ENCODE measurements around the gene ZBTB7A.

ZBTB7A gene

DNA sequence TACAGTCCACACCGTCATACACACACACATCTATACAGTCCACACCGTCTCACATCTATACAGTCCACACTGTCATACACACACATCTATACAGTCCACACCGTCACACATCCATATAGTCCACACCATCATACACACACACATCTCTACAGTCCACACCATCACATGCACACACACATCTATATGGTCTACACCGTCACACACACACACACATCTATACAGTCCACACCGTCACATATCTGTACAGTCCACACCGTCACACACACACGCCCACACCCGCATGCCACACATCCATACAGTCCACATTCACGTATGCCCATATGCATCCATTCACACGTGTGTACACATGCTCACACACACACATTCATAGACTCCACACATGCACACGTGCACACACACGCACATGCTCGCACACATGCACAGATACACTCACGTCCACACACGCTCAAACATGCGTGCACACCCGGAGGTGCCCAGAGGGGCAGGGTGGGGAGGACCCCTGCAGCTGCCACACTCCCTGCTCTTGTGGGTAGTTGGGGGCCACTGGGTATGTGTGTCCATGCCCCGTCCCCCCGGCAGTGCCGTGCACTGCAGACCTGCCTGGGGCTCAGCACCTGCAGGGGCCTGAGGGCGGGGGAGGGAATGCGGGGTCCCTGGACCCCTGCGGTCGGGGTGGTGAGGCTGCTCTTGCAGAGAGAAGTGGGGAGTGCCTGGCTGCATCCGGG lies 30.0 kb downstream of the ZBTB7A start:
- DNase-seq (ENCODE audit: low spot score) = no peak

DNA sequence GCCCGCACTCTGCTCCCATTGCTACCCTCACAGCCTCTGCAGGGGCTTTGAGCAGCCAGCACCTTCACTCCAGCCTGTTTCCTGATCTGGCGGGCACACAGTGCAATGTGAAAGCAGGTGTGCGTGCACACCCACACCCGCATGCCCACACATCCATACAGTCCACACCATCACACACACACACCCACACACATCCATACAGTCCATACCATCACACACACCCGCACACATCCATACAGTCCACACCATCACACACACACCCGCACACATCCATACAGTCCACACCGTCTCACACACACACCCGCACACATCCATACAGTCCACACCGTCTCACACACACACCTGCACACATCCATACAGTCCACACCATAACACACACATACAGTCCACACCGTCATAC lies 31.1 kb downstream of the ZBTB7A start:
- no peak for DNase-seq (ENCODE audit: low spot score)

DNA sequence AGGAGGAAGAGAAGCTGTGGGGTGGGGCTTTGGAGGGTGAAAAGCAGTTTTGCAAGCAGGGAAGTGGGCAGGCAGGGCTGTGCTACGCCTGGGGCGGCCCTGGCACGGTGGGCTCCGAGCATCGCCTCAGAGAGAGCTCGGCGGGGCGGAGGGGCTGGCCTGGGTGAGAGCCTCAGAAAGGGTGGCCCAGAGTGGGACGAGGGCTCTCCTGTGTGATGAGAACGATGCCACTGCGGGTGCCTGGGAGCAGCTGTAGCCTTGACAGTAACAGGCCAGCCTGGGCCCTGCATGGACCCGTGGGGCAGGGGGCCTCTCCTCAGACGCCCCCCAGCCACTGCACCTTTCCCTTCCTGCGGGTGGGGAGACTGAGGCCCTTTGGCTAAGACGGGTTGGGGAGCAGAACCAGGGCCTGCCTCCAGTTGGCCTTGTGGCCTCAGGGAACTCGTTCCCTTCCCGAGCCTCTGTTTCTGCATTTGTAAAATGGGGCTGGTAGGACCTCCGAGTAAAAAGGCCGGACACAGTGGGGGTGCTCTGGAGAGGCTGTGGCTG lies 31.6 kb downstream of the ZBTB7A start:
- no peak for DNase-seq (ENCODE audit: low spot score)

DNA sequence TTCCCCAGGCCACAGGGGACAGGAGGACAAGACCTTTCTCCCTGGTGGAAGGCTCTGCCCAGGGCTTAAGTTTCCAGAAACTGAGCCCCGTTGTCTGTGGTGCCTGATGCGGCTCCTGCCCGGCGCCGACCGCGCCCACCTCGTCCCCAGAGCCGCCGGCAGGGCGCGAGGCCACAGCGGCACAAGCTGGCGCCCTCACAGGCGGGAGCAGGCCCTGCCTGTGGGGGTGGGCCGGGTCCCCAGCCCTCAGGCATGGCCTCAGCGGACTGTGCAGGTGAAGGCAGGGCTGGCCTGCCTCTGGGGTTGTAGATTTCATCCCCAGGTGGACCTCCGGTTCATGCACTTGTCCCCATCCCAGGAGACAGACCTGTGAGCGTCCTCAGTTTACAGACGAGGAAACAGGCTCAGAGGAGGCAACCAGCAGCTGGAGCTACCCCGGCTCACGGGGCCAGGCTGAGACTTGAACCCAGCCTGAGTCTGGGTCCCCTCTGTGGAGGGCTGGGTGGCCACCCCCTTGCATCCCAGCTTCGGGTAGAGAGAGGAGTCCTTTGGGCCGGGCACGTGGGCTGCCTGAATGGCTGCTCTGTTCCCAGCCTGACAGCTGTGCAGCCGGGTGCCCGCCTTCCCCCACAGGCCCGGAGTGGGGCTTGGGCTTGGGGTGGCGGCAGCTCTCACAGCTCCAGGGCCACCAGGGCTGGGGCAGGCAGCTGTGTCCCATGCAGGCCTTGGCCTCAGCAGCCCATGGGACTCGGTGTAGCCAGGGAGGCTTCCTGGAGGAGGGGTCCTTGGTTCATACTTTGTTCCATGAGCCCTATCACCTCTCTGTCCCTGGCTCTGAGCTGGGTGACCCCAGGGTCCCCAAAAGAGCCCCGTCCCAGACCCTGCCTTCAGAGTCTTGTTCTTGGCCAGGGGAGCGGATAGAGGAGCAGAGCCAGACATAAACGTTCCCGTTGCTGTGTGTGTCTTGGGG lies 32.4 kb downstream of the ZBTB7A start:
- no peak for DNase-seq (ENCODE audit: low spot score)

DNA sequence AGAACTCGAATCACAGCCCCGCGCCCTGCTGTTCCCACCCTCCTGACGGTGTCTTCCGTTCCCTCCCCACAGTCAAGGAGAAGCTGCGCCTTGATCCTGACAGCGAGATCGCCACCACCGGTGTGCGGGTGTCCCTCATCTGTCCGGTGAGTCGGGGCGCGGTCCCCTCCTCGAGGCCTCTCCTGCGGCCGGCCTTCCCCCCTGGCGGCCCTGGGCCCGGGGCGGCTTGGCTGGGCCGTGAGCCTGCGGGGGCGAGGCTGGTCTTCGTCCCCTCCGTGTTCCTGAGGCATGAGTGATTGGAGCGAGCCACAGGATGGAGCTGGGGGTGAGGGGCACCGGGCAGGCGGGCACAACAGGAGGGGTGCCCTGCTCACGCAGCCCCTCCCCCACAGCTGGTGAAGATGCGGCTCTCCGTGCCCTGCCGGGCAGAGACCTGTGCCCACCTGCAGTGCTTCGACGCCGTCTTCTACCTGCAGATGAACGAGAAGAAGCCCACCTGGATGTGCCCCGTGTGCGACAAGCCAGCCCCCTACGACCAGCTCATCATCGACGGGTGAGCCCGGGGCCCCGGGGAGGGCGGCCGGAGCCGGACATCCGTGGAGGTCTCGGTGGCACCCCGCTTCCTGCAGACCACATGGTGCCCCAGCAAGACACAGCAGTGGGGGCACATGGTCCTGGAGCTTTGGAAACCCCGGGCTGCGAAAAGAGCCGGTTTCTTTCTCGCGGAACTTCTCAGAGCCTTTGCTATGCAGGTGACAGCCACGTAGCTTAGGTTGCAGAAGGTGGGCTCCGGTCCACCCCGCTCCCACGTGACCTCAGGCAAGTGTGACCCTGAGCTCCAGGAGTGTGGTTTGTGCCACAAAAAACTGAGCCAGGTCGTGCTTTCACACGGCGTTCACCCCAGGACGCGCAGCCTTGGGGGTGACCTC lies 33.4 kb downstream of the ZBTB7A start:
- no peak for DNase-seq (ENCODE audit: low spot score)

DNA sequence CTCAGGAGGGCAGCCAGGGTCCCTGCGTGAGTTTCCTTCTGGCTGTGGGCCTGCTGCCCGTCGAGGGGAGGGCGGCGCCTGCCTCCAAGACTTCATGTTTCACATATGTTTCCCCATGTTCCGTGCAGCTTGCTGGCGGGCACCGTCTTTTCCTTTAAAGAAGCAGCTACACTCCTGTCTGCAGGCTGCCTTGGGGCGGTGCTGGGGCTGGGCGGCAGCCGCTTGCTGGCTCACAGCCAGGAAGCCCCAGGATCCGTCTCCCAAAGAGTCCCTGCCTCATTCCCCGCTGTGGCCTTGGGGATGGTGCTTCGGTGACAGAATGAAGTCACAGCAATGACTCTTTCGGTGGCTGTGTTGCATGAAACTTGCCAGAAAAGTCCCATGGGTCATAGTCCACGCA lies 34.3 kb downstream of the ZBTB7A start:
- no peak for DNase-seq (ENCODE audit: low spot score)

DNA sequence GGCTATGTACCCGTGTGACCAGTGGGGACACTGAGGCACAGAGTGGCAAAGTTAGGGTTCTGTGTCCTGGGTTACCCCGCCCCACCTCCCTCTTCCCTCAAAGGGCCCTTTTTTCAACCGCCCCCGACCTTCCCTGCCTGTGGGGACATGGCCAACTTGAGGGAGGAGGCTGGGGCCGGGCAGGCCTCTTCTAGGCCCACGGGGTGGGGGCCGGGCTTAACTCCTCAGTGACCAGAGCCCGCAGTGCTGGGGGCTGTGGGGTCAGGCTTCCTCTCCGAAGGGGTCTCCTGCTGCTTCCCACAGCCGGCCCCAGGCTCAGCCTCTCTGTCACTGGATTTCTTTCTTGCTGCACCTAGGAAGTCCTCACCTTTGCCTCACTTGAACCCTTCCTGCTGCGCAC lies 35.3 kb downstream of the ZBTB7A start:
- no peak for DNase-seq (ENCODE audit: low spot score)

DNA sequence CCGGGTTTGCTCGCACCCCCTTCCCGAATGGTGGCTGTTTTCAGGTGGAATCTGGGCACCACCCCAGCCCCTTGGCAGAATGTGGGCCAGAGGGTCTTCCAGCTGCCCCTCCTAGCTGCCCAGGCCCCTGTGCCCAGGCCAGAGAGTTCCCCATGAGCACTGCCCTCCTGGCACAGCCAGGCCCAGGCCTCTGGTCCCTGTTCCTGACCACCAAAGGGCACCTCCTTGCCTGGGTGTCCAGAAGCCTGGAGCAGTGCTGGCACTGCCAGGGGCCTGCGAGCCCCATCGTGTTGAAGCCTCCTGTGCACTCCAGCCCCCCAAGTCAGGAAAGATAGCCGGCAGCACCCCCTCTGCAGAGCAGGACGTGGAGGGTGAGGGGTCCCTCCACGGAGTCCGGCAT lies 35.7 kb downstream of the ZBTB7A start:
- no peak for DNase-seq (ENCODE audit: low spot score)

DNA sequence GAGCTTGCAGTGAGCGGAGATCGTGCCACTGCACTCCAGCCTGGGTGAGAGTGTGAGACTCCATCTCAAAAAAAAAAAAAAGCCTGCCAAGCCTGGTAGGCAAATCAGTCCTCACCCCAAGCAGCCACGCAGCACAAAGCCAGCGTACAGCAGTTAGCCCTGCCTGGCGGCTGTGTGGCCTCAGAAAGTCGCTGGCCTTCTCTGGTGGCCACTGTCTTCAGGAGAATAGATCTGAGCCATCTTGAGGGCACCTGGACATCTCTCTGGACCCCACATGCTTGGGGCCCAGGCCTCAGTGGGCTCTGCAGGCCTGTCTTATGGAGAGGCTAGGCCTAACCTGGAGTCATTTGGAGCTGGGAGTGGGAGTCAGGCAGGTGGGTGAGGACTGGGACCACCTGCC lies 36.1 kb downstream of the ZBTB7A start:
- no peak for DNase-seq (ENCODE audit: low spot score)

DNA sequence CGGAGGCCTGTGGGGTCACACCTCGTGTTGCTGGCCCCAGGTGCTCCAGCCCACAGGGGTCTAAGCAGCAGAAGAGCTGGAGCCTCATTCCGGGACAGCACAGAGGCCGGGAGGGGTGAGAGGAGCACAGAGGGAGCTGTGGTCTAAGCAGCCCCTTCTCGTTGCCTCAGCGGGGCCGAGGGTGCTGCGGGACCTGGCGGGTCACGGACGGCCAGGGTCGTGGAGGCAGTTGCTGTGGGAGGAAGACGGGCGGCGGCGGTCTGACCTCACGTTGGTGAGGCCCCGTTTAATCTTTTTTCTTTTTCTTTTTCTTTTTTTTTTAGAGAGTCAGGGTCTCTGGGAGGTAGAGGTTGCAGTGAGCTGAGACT lies 37.5 kb downstream of the ZBTB7A start:
- DNase-seq (ENCODE audit: low spot score) = no peak

DNA sequence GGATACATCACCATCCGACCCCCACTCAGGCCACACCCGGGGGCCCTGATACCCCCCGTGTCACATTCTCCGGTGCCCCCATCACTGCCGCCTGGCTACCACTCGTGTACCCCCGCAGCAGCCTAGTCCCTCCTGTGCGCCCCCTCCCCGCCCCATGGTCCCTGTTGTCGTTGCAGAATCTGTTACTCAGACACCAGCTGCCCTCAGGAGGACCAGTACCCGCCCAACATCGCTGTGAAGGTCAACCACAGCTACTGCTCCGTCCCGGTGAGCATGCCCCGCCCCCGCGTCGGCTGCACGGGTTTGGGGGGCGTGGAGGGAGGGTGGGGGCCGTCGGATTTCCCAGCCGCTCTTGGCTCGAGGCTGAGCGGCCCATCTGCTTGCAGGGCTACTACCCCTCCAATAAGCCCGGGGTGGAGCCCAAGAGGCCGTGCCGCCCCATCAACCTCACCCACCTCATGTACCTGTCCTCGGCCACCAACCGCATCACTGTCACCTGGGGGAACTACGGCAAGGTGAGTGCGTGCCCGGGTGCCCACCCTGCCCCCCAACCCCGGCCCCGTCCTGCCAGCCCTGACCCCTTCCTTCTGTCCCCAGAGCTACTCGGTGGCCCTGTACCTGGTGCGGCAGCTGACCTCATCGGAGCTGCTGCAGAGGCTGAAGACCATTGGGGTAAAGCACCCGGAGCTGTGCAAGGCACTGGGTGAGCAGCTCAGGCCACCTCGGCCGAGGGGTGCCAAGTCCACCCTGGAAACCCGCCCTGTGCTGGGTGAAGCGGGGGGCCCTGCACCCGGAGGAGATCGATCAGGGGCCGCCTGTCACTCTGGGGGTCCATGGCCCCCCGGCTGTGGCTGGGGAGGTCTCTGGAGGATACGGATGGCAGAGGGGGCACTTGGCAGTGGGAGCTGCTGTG lies 38.1 kb downstream of the ZBTB7A start:
- DNase-seq (ENCODE audit: low spot score) = no peak

DNA sequence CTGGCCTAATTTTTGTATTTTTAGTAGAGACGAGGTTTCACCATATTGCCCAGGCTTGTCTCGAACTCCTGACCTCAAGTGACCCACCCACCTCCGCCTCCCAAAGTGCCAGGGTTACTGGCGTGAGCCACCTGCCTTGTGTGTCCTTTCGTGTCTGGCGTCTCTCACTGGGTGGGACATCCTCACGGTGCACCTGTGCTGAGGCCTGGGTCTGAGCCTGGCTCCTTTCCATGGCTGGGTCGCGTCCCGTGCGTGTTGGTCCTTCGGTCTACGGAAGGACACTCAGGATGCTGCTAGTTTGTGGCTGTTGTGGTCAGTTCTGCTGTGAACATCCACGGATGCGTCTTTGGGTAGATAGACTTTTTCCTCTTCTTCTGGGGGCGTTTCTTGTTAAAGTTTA lies 39.6 kb downstream of the ZBTB7A start:
- no peak for DNase-seq (ENCODE audit: low spot score)

DNA sequence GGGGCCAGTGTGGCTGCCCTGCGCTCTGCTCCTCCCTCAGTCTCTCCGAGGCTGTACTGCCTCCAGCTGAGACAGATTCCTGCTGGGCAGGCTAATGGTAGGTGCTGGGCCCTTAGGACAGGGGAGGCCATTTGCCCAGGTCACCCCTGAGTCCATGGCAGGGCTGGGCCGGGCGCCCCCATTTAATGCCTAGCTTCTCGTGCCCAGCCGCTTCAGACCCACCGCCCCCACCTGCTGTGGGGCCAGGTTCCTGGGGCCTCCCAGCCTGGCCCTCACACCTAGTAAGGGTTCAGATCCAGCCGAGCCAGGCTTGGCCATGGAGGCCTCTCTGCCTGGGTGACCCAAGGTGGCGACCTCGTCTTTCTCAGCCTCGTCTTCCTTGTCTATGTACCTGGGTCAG lies 41.4 kb downstream of the ZBTB7A start:
- no peak for DNase-seq (ENCODE audit: low spot score)

DNA sequence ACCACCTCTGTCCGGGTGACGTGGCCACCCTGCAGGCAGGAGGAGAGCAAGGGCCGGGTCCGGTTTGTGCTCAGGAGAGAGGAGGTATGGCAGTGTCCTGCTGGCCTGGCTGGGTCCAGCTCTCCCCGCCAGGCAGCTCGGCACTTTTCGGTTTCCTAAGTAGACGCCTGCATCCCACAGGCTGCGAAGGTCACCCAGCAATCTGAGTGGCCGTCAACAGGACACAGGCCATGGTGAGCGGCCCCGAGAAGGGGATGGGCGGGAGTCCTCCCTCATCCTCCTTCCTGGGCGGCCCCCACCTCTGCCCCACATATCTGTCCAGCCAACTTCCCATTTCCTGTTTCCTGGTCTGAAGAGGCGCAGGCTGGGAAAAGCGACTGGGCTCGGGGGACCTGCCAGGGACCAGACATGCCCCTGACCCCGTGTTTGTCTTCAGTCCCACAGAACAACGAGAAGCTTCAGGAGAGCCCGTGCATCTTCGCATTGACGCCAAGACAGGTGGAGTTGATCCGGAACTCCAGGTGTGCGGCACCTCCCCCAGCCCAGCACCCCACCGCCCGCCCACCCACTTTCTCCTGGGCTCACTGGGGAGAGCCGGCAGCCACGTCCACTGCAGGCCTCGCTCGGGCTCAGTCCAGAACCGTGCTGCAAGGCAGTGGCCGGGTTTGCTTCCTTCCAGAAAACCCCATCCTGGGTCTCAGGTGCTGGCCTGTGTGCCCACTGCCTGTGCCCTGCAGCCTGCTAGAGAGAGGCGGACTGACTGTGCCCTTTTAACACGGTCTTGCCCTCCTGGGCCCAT lies 42.9 kb downstream of the ZBTB7A start:
- DNase-seq (ENCODE audit: low spot score) = no peak

DNA sequence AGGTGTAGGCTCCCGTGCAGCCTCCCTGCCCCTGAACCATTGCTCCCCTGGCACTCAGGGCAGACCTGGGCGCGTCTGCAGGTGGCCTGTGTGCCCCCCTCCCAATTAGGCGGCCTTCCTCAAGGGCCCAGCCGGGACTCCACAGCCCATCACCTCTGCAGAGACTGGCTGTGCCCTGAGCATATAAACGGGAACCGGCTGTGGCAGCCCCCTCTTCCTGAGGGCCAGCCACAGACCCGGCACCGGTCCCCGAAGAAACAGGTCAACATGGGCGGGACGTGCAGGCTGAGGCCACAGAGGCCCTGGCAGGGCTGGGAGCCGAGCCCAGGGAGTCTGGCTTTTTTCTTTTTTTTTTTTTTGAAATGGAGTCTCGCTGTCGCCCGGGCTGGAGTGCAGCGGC lies 47.1 kb downstream of the ZBTB7A start:
- no peak for DNase-seq (ENCODE audit: low spot score)

DNA sequence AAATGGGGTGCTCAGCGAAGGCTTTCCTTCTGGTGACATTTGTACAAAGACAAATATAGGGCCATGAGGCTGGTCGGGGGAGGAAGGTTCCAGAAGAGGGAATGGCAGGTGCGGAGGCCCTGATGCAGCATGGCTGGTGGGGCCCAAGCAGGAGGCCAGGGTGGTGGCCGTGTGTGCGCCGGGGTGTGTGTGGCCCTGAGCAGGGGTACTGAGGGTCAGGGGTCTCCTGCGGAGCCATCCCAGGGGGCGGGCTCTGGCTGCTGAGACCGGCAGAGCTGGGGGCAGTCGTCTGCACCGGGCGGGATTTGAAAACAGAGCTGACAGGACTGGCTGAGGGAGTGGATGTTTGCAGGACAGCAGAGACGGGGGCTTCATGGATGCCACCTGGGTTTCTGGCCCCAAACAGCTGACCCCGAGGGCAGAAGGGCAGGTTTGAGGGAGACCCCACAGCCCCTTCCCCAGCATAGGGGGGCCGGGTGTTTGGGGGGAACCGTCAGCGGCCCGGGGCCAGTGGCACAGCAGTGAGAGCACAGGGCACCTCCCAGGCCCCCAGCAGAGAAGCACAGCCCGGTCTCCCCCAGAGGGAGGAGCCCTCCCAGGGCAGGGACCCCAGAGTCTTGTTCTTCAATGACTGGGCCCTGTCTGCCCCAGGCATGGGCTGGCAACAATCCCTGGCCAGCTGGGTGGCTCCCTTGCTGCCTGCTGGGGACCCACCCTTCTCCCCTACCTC lies 47.8 kb downstream of the ZBTB7A start:
- no peak for DNase-seq (ENCODE audit: low spot score)

DNA sequence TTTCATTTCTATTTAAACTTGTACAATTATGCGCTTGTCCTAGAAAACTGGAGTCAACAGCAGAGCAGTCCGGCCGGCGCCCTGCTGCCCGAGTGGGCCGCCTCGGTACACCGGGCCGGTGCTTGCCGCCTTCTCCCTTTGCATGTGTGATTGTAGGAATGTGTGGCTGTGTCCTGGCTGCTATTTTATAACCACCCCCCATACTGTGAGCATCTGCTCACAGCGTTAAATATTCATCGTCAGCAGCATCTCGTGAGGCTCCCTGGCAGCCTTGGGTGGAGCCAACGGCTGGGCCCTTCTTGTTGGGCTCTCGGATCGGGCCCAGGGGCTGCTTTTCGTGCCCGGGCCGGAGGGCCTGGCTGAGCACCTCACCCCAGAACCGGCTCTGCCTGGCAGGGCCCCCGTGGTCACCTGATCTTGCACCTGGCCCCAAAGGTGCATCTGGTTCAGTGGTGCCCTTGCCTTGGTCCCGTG lies 48.5 kb downstream of the ZBTB7A start:
- DNase-seq (ENCODE audit: low spot score) = no peak

DNA sequence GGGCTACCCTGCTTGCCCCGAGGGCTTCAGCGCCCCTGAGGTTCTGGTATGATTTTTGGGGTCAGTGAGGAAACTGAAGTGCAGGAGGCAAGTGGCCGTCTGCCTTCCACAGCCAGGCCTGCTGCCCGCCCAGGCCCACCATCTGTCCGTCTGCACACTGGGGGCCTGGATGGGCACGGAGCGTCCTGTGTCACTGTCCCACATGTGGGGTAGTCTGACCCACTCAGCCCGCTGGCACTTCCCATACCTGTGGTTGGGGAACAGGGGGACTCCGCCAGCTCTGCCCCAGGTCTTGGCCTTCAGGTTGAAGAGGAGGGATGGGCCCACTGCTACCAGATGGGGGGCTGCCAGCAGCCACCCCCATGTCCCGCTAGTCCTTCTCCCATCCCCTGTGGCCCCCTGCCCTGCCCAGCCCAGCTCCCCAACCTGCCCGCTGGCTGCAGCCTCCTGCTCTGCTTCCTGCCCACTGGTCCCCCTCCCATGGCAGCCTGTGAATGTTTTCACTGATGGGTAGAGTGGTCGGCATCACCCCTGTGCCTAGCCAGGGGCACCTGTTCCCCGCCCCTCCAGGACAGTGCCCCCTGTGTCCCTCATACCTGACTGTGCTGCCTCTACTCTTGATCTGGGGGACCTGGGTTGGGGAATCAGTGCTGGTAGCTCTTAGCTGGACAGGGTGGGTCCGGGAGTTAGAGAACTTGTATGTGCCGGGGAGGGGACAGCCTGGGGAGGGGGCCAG lies 49.6 kb downstream of the ZBTB7A start:
- no peak for DNase-seq (ENCODE audit: low spot score)

DNA sequence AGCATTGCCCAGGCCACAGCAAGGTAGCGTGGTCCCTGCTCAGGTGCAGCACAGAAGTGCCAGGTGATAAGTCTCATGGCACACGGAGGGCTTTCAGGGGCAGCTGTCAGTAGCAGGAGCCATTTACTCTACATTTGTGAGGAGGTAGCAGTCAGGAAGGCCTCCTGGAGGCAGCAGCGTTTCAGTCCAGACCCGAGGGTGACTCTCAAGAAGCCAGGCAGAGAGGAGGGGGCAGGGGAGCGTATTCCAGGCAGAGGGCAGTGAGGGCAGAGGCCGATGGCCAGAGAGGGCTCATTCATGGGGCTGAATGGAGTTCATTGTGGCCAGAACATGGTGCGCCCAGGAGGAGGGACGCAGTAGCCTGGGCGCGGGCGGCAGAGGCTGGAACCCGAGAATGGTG lies 50.2 kb downstream of the ZBTB7A start:
- no peak for DNase-seq (ENCODE audit: low spot score)

Measured in kidney tubule cell (primary cell).